DND-41 (cell line): Measurements from ENCODE around the gene VHLL.

Source experiments
- CTCF ChIP-seq: IDR thresholded peaks from 2 replicates; pipeline ENCODE4 v1.5.1; 2012; ENCODE audit warnings: borderline replicate concordance, low read length, moderate library complexity, mild to moderate bottlenecking; ENCODE audit not compliant: poor library complexity, severe bottlenecking; ENCODE audit errors: extremely low read depth
- EZH2 ChIP-seq: IDR thresholded peaks from 3 replicates; pipeline ENCODE4 v1.6.1; 2012; ENCODE audit warnings: borderline replicate concordance, low read depth, mild to moderate bottlenecking, moderate library complexity, low read length, inconsistent platforms; ENCODE audit not compliant: severe bottlenecking

- no peak for TF ChIP-seq CTCF
- TF ChIP-seq EZH2, result no peak
Observed at GRCh38 chr1:156276966-156277381, 22.1 kb downstream of the VHLL start.
